IMR-90 (cell line): ENCODE measurements around the gene SLC44A2. TPM values are rescaled to one million over a fixed set of nuclear protein-coding genes. Genes with fewer than 3 reads are reported as not detected.

Experiments
- ATAC-seq: fragments of 200-7000 bp; cut with Tn5 transposase; 2 replicates; pipeline ENCODE4 v1.9.1; 2020; ENCODE audit warnings: low read depth, mild to moderate bottlenecking, moderate library complexity
- BruUV-seq: library from RNA; stranded (reverse); fragments of 400-500 nt; replicated peaks from 2 replicates; lab custom pipeline; 2021; lab: Mats Ljungman, UMichigan
- CTCF ChIA-PET: fragments of 300-600 bp; formaldehyde crosslinking; extraction: SDS; loops from one replicate; lab custom pipeline; 2021; ENCODE audit warnings: antibody characterized with exemption; lab: Yijun Ruan, JAX
- POLR2A ChIA-PET: fragments of 300-600 bp; sonication (Branson Sonifier 250); formaldehyde crosslinking; loops from one replicate; lab custom pipeline; 2022; ENCODE audit warnings: antibody characterized with exemption; ENCODE audit not compliant: unreplicated experiment; lab: Charles Lee
- DNase-seq: peaks from one replicate; pipeline ENCODE4 v3.0.0; 2013
- H2AFZ ChIP-seq: replicated peaks from 2 replicates; pipeline ENCODE3; 2013; ENCODE audit warnings: low read length, mild to moderate bottlenecking; ENCODE audit not compliant: poor library complexity
- H2AK5ac ChIP-seq: 2 replicates; pipeline ENCODE4 v1.6.1; 2013; ENCODE audit warnings: low read depth, low read length, inconsistent platforms
- H2AK9ac ChIP-seq: replicated peaks from 2 replicates; pipeline ENCODE3; 2013; ENCODE audit warnings: mild to moderate bottlenecking, low read depth, low read length, moderate library complexity; ENCODE audit not compliant: poor library complexity
- H2BK120ac ChIP-seq: 2 replicates; pipeline ENCODE4 v1.6.1; 2013; ENCODE audit warnings: low read depth, low read length, inconsistent platforms
- H2BK15ac ChIP-seq: 3 replicates; pipeline ENCODE4 v1.6.1; 2013; ENCODE audit warnings: low read depth, low read length, inconsistent platforms
- H2BK20ac ChIP-seq: 2 replicates; pipeline ENCODE4 v1.6.1; 2013; ENCODE audit warnings: low read depth, mild to moderate bottlenecking, inconsistent platforms, low read length, moderate library complexity
- H2BK5ac ChIP-seq: 2 replicates; pipeline ENCODE4 v1.6.1; 2013; ENCODE audit warnings: mild to moderate bottlenecking, low read depth, low read length, inconsistent platforms; ENCODE audit not compliant: poor library complexity, severe bottlenecking
- H3K14ac ChIP-seq: replicated peaks from 2 replicates; pipeline ENCODE4 v1.6.1; 2013; ENCODE audit warnings: low read depth, low read length, inconsistent platforms
- H3K18ac ChIP-seq: 2 replicates; pipeline ENCODE4 v1.6.1; 2013; ENCODE audit warnings: low read depth, low read length, control low read depth
- H3K23ac ChIP-seq: 2 replicates; pipeline ENCODE4 v1.6.1; 2013; ENCODE audit warnings: low read depth, low read length, inconsistent platforms
- H3K27ac ChIP-seq: 2 replicates; pipeline ENCODE4 v1.5.1; 2013; ENCODE audit warnings: mild to moderate bottlenecking, control low read depth, low read length; ENCODE audit not compliant: insufficient read depth
- H3K27me3 ChIP-seq: 2 replicates; pipeline ENCODE4 v1.6.1; 2013; ENCODE audit warnings: low read length; ENCODE audit not compliant: control insufficient read depth, insufficient read depth
- H3K36me3 ChIP-seq: 2 replicates; pipeline ENCODE4 v1.6.1; 2013; ENCODE audit warnings: low read length, mixed read lengths; ENCODE audit not compliant: control insufficient read depth, insufficient read depth
- H3K4ac ChIP-seq: 2 replicates; pipeline ENCODE4 v1.6.1; 2013; ENCODE audit warnings: low read depth, low read length, inconsistent platforms
- H3K4me1 ChIP-seq: 2 replicates; pipeline ENCODE4 v1.6.1; 2013; ENCODE audit warnings: low read length, mixed read lengths; ENCODE audit not compliant: control insufficient read depth, insufficient read depth
- H3K4me2 ChIP-seq: 2 replicates; pipeline ENCODE4 v1.6.1; 2013; ENCODE audit warnings: low read depth, mild to moderate bottlenecking, control low read depth, low read length, moderate library complexity
- H3K4me3 ChIP-seq: 2 replicates; pipeline ENCODE4 v1.5.1; 2013; ENCODE audit warnings: low read depth, mild to moderate bottlenecking, control low read depth, low read length, moderate library complexity; ENCODE audit not compliant: insufficient read depth
- H3K56ac ChIP-seq: 2 replicates; pipeline ENCODE4 v1.6.1; 2013; ENCODE audit warnings: low read length, inconsistent platforms; ENCODE audit not compliant: insufficient read depth; ENCODE audit errors: extremely low read depth
- H3K79me1 ChIP-seq, 2 experiments: 2 replicates each; pipeline ENCODE4 v1.6.1; 2013; ENCODE audit warnings: low read length in 2 of 2, inconsistent platforms in 1 of 2, low read depth in 1 of 2
- H3K9ac ChIP-seq: 2 replicates; pipeline ENCODE4 v1.6.1; 2013; ENCODE audit warnings: low read depth, low read length, control low read depth
- H3K9me1 ChIP-seq: 2 replicates; pipeline ENCODE4 v1.6.1; 2013; ENCODE audit warnings: low read length, inconsistent platforms; ENCODE audit not compliant: insufficient read depth
- H3K9me3 ChIP-seq: 2 replicates; pipeline ENCODE4 v1.6.1; 2013; ENCODE audit warnings: low read length; ENCODE audit not compliant: control insufficient read depth, insufficient read depth
- H4K20me1 ChIP-seq: 2 replicates; pipeline ENCODE4 v1.6.1; 2013; ENCODE audit warnings: low read length, inconsistent platforms; ENCODE audit not compliant: insufficient read depth
- H4K5ac ChIP-seq: 2 replicates; pipeline ENCODE4 v1.6.1; 2013; ENCODE audit warnings: mild to moderate bottlenecking, low read depth, low read length, control low read depth
- H4K8ac ChIP-seq, 2 experiments: 2 replicates each; pipeline ENCODE4 v1.6.1; 2013; ENCODE audit warnings: low read depth in 2 of 2, low read length in 2 of 2, control low read depth in 1 of 2, inconsistent platforms in 1 of 2
- H4K91ac ChIP-seq: 2 replicates; pipeline ENCODE4 v1.6.1; 2013; ENCODE audit warnings: low read depth, low read length, inconsistent platforms; ENCODE audit not compliant: insufficient read depth
- BHLHE40 ChIP-seq: fragments of 150-350 bp; IDR thresholded peaks from 2 replicates; pipeline ENCODE4 v1.6.1; 2016; ENCODE audit warnings: mild to moderate bottlenecking, low read depth, low read length
- CHD1 ChIP-seq: IDR thresholded peaks from 2 replicates; pipeline ENCODE4 v1.6.1; 2012; ENCODE audit warnings: low read depth, low read length, improper control_type of control experiment
- MAFK ChIP-seq: IDR thresholded peaks from 2 replicates; pipeline ENCODE4 v1.6.1; 2012; ENCODE audit warnings: low read depth, low read length, improper control_type of control experiment
- MXI1 ChIP-seq: IDR thresholded peaks from 2 replicates; pipeline ENCODE4 v1.6.1; 2012; ENCODE audit warnings: low read depth, mild to moderate bottlenecking, low read length, moderate library complexity, borderline replicate concordance
- POLR2A ChIP-seq: IDR thresholded peaks from 2 replicates; pipeline ENCODE4 v1.6.1; 2012; ENCODE audit warnings: mild to moderate bottlenecking, low read depth, low read length
- RCOR1 ChIP-seq: IDR thresholded peaks from 2 replicates; pipeline ENCODE4 v1.6.1; 2012; ENCODE audit warnings: mild to moderate bottlenecking, low read length, improper control_type of control experiment; ENCODE audit not compliant: insufficient replicate concordance
- SMC3 ChIP-seq: fragments of 150-350 bp; IDR thresholded peaks from 2 replicates; pipeline ENCODE4 v1.6.1; 2016; ENCODE audit warnings: low read depth, mild to moderate bottlenecking, antibody characterized with exemption, low read length, moderate library complexity
- USF2 ChIP-seq: fragments of 150-350 bp; IDR thresholded peaks from 2 replicates; pipeline ENCODE4 v1.6.1; 2017; ENCODE audit warnings: mild to moderate bottlenecking, antibody characterized with exemption, low read length, low read depth
- WGBS, 2 experiments: methylation state at CpG; one replicate each; pipeline versions ENCODE4 v1.1.5 to v1.1.7; 2013; ENCODE audit warnings: missing lambda C conversion rate in 2 of 2; ENCODE audit not compliant: insufficient read length in 1 of 2; ENCODE audit errors: extremely low coverage in 2 of 2; 5-methylcytosine and 5-hydroxymethylcytosine counted together
- dilution Hi-C: fragments of 300-500 bp; cut with HindIII; formaldehyde crosslinking; loops from one replicate; pipeline ENCODE4 v1.14.3; 2018; ENCODE audit warnings: low sequenced_read_pairs; ENCODE audit not compliant: unreplicated experiment
- in situ Hi-C: fragments of 300-500 bp; cut with MboI; formaldehyde crosslinking; loops from 3 replicates; pipeline ENCODE4 v1.14.3; 2019; ENCODE audit warnings: low sequenced_read_pairs, inconsistent platforms, mixed read lengths
- intact Hi-C: fragments of 100-400 bp; cut with micrococcal nuclease; formaldehyde crosslinking; loops from 2 replicates; pipeline ENCODE4 v1.10.0; 2022
- polyA plus RNA-seq, 3 experiments: library from polyadenylated mRNA; depleted of rRNA; stranded (reverse); fragments of >200 nt; gene quantifications; 2 replicates each; pipeline ENCODE4 v1.2.3, GENCODE V29; 2012; ENCODE audit warnings: low replicate concordance in 1 of 3
- total RNA-seq: library from RNA; depleted of rRNA; stranded (reverse); fragments of >200 nt; gene quantifications from 2 replicates; pipeline ENCODE4 v1.2.3, GENCODE V29; 2012
- TF ChIP-seq, protein P1 (sequence below): fragments of 150-350 bp; IDR thresholded peaks from 2 replicates; pipeline ENCODE4 v1.6.1; 2016; ENCODE audit warnings: low read depth, mild to moderate bottlenecking, low read length, moderate library complexity, borderline replicate concordance
- TF ChIP-seq, protein P2 (sequence below): conservative IDR thresholded peaks from 2 replicates; pipeline ENCODE4 v1.5.1; 2012; ENCODE audit warnings: mild to moderate bottlenecking, low read depth, low read length, improper control_type of control experiment

Gene SLC44A2
- total and polyA plus RNA-seq, 2 of the 4 experiments (the other 2 are of a cell fraction), result 28.5 to 62.9 TPM

- TF ChIP-seq, protein P1, sequence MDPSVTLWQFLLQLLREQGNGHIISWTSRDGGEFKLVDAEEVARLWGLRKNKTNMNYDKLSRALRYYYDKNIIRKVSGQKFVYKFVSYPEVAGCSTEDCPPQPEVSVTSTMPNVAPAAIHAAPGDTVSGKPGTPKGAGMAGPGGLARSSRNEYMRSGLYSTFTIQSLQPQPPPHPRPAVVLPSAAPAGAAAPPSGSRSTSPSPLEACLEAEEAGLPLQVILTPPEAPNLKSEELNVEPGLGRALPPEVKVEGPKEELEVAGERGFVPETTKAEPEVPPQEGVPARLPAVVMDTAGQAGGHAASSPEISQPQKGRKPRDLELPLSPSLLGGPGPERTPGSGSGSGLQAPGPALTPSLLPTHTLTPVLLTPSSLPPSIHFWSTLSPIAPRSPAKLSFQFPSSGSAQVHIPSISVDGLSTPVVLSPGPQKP, result no peak
- TF ChIP-seq CHD1, result no peak
Measured at GRCh38 chr19:10643968-10644259, 18.6 kb downstream of the SLC44A2 start (continued).

DNA sequence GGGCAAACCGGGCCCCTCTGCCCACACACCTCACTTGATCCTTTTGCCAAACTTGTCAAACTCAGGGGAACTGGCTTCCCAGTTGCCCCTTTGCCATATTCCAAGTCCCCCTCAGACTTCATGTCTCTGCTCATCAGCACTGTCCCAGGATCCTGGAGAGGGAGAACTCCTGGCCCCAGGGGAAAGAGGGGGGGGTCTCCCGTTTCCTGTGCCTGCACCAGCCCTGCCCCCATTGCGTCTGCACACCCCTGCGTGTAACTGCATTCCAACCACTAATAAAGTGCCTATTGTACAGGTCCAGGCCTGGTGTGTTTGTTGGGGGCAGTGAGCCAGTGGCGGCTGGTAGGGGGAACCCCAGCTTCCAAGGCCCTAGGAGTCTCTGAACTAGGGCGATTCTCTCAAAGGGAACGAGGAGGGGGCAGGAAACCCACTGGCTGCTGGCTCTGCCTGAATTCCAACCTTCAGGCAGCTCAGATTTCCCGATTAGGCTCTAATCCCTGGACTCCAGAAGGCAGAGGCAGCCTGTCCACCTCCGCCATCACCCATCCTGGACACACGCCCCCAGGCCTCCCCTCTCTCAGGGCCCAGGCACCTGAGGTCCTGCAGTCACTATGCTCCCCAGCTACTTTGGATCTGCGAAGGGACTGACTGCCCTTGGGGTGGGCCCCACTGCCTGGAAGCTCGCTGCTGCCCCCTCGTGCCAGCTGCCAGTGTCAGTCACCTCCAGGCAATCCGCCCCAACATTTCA, 19.1 kb downstream of the SLC44A2 start:
- DNase-seq, result peak; percentile 69
- Histone ChIP-seq H3K18ac (no peak overlapping the region), H4K8ac (no peak overlapping the region), H2AK5ac (no peak overlapping the region), H3K27me3 (no peaks in the 10 kb centered on the region), H2BK15ac (no peak overlapping the region), H2BK5ac (no peak overlapping the region), H2BK20ac (no peak overlapping the region), H3K36me3 (peaks cover 23% of the 10 kb centered on the region), H4K20me1 (no peaks in the 10 kb centered on the region), H3K4me3 (no peak overlapping the region), H3K23ac (no peak overlapping the region), H2AK9ac (peak overlapping the region; percentile 85), H3K79me1 (no peaks in the 10 kb centered on the region), H3K9me1 (no peaks in the 10 kb centered on the region), H2AFZ (peak overlapping the region; percentile 87), H3K4me2 (no peak overlapping the region), H3K4ac (no peak overlapping the region), H3K9me3 (no peaks in the 10 kb centered on the region), H2BK120ac (no peak overlapping the region), H4K91ac (no peak overlapping the region), H3K9ac (no peak overlapping the region), H3K27ac (no peak overlapping the region), H3K56ac (no peak overlapping the region), H3K14ac (no peak overlapping the region), H4K5ac (no peak overlapping the region), H3K4me1 (peaks cover 3% of the 10 kb centered on the region; the same call in 1 of the 2 replicates)
- intact Hi-C loops (loop anchor here (1.0 to 10.0 kb wide), 2 partner anchors 63 to 160 kb away; no protein-coding TSS in a partner anchor), dilution Hi-C loops (no loop called here), in situ Hi-C loops (loop anchor here (5.0 to 10.0 kb wide), 2 partner anchors 62 to 150 kb away; no protein-coding TSS in a partner anchor)
- ChIA-PET CTCF (interaction anchor here (0.6 to 2.3 kb wide), 8 partner anchors 11 to 64 kb away, joined by 3 to 38 read pairs (median 4); no protein-coding TSS in a partner anchor), POLR2A (interaction anchor here (0.6 kb wide), 1 partner anchor 88 kb away, joined by 15 read pairs; no protein-coding TSS in a partner anchor)
- WGBS, 2 experiments, result 15% methylated on average over 5 of the region's 14 CpGs; no CpG with 5 or more reads in 1 of the 2 experiments
- BruUV-seq, result no TSS peak
- ATAC-seq, result peak; percentile 98
- TF ChIP-seq POLR2A (peak; percentile 34; the same call in 1 of the 2 replicates), RCOR1 (no peak), USF2 (no peak), MXI1 (no peak), SMC3 (peak; percentile 97), MAFK (no peak), BHLHE40 (0 out of 2 replicates have a peak, but pooled peaks have one; percentile 9), CHD1 (no peak)
- TF ChIP-seq, protein P2, sequence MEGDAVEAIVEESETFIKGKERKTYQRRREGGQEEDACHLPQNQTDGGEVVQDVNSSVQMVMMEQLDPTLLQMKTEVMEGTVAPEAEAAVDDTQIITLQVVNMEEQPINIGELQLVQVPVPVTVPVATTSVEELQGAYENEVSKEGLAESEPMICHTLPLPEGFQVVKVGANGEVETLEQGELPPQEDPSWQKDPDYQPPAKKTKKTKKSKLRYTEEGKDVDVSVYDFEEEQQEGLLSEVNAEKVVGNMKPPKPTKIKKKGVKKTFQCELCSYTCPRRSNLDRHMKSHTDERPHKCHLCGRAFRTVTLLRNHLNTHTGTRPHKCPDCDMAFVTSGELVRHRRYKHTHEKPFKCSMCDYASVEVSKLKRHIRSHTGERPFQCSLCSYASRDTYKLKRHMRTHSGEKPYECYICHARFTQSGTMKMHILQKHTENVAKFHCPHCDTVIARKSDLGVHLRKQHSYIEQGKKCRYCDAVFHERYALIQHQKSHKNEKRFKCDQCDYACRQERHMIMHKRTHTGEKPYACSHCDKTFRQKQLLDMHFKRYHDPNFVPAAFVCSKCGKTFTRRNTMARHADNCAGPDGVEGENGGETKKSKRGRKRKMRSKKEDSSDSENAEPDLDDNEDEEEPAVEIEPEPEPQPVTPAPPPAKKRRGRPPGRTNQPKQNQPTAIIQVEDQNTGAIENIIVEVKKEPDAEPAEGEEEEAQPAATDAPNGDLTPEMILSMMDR, result peak; percentile 96
